Right ventricle myocardium inferior (tissue), 1 donor: Measurements from ENCODE around the gene CLK4. TPM values are rescaled to one million over a fixed set of nuclear protein-coding genes. Genes with fewer than 3 reads are reported as not detected.

Source experiments
- ATAC-seq: fragments of 200-7000 bp; cut with Tn5 transposase; one replicate; pipeline ENCODE4 v1.9.1; 2020; ENCODE audit warnings: mild to moderate bottlenecking, moderate library complexity
- DNase-seq: peaks from one replicate; pipeline ENCODE4 v3.0.0; 2021; ENCODE audit errors: missing footprints
- intact Hi-C: fragments of 100-400 bp; cut with DNase I; formaldehyde crosslinking; loops from one replicate; pipeline ENCODE4 v1.11.0; 2022
- long read RNA-seq: library from polyadenylated mRNA; unstranded; transcript quantifications from one replicate; pipeline ENCODE4 v2.0.0, GENCODE V29; 2021
- total RNA-seq: library from RNA; stranded (reverse); fragmentation: NEBNext Ultra II Directional; extraction: Animal tissue kit (Norgen Biotek cat#: 25700); gene quantifications from one replicate; pipeline ENCODE4 v1.2.1, GENCODE V29; 2021
- donor health status: DM: no; HTN: yes; CAD: no; lungs with severe emphysema.

CLK4 gene
- 20.5 TPM for total RNA-seq
- long read RNA-seq, transcript CLK4-201 (13 exons, 2,568 nt): major isoform, 7 of 9 reads
- long read RNA-seq, partial matches to known transcripts: 0 of 9 reads
- long read RNA-seq, other reads (novel, unspliced or antisense): 1 of 9 reads

DNA sequence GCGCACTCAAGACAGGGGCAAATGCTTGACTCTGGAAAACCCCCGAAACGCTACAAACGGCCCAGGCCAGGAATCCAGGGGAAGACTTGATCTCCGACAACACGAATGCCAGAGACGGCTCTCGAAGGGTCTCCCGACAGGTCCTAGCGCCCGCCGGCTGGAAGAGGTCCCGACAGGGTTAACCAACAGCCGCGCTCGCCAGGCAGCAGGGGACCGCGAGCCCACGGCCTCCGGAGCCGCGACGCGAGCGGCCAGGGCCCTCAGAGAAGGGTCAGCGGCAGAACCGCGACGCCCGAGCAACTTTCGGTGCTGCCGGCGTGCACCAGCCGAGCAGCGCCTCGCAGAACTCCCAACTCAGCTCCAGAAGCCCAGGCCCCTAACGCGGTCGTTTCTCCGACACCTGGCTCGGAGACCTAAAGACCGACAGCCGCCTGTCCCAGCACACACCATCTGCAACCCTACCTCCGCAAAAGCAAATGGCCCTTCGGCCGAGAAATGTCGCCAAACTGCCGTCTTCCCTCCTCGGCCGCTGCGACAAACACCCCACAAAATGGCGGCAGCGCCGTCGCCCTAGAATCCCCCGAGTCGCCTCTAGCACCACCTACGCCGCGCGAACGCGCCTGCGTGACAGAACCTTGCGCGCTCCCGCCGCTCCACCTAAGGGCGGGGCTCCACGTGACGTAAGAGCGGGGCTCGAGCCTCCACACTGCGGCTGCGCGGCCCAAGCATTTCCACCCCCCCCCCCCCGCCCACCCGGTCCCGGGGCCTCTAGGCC, at the start of gene CLK4:
TSS of gene CLK4 (minus strand) at position 567 of the 775 bp plus-strand sequence. CDS start 3,634 bp downstream, outside the sequence.
- peak; percentile 98 for ATAC-seq
- DNase-seq: peak; percentile 99
- intact Hi-C loops: loop anchor here (1.0 to 5.0 kb wide), 2 partner anchors 104 to 231 kb away; partner anchors contain the start of genes ZNF354A and ZNF354B

DNA sequence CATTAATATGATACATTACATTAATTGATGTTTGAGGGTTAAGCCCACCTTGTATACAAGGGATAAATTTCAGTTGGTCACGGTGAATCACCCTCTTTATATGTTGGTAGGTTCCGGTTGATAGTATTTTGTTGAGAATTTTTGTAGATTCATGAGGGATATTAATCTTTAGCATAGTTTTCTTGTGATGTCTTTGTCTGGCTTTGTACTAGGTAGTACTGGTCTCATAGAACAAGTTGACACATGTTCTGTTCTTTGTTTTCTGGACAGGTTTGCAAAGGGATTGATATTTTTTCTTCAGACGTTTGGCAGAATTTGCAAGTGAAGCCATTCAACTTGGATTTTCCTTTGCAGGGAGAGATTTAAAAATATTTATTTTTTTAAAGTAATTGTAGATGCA, 49.1 kb upstream of the CLK4 start:
- ATAC-seq: no peak
- intact Hi-C loops: no loop called here

DNA sequence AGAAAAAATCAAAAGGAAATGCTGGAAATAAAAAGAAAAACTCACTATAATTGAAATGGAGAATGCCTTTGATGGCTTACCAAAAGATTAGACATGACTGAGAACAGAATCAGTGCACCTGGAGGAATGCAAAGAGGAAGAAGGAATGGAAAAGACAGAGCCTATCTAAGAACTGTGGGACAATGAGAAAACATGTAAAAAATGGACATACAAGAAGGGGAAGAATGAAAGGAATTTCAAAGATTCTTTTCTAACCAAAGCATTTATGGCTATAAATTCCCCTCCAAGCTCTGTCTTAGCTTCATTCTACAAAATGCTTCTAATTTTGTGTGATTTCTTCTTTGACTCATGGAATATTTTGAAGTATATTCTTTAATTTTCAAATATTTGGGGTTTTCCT, 47.5 kb upstream of the CLK4 start:
- intact Hi-C loops: no loop called here
- DNase-seq (no peak), ATAC-seq (no peak)

More for the DNA sequence above, 49.1 kb upstream of the CLK4 start:
- DNase-seq: no peak

DNA sequence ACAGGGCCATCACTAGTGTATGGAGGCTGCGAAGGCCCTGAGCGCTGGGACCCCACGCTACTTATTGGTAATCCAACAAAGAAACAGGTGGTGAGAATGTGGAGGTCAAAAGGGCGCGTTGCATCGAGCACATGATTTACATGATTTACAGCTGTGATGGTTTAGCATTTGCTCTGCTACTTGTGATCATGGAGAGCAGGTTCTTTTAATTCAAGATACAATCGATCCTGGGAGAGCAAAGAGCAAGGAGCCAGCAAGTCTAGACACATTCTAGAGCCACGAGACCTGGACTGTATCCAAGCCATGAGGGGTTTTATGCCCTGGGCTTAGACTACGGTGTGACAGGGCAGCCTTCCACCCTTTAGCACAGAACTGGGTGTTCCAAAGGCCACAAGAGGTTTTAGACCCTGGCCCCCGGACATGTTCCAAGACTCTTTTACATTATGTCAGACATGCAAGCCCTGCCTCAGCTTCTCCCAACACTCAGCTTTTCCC, 47.0 kb upstream of the CLK4 start:
- DNase-seq (no peak), ATAC-seq (no peak)
- intact Hi-C loops: no loop called here

DNA sequence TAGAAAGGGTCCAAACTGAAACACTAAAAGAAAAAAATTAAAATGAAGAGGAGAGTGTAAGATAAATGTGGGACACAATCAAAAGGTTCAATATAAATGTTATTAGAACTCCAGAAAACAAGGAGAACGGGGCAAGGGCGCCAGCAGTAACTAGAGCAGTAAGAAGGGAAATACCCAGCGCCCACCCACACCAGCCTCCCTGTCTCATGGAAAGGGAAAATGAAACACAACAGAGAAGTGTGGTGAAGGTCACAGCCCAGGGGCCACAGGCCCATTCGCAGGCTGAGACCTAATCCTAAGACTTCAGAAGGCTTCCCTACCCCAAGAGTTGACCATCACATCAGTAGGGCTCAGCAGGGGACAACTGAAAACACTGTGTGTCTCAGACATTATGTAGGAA, 45.8 kb upstream of the CLK4 start:
- ATAC-seq: no peak
- no peak for DNase-seq
- intact Hi-C loops: no loop called here

DNA sequence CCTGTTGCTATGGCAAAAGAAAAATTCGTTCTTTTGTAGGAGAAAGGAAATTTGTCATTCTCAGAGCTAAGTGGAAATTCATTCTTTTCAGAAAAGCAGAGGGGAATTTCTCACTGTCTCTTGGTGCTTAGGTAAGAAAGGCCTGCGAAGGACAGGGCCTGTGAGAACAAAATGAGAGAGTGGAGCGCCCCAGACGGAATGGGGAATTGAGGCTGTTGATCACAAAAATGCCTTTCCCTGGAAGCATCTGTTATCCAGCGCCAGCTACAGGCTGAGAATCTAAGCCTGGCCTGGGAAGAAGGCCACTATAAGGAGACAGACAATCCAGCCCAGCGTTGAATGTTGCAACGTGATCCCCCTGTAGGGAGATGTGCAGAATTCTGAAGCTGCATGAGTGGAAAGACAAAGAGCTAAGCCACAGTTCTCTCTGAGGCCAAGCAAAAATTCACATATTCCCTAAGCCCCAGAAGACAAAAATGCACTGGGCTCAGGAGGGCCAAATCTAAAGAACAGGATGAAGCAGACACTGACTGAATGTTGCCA, 44.8 kb upstream of the CLK4 start:
- intact Hi-C loops: no loop called here
- ATAC-seq (no peak), DNase-seq (no peak)

DNA sequence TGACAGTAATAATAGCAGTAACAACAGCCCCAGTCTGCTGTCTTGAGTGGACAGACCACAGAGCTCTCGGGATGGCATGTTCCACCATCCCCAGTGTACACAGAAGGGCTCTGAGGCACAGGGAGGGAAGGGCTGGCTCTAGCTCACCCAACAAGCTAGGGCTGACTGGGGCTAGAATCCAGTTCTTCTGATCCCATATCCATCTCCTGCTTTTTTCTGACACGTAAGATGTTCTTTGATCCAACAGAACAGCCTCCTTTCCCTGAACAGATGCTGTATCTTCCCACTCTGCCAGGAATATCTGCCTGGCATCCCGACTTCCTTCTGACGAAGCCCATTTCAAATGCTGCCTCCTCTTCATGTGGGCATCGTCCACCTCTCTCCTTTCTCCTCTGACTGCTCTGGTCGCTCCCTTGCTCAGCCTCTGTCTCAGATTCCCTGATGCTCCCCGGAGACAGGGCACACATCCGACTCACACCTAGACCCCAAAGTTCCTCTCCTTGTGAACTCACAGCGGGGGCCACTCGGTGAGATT, 43.6 kb upstream of the CLK4 start:
- DNase-seq (no peak), ATAC-seq (no peak)
- intact Hi-C loops: no loop called here

DNA sequence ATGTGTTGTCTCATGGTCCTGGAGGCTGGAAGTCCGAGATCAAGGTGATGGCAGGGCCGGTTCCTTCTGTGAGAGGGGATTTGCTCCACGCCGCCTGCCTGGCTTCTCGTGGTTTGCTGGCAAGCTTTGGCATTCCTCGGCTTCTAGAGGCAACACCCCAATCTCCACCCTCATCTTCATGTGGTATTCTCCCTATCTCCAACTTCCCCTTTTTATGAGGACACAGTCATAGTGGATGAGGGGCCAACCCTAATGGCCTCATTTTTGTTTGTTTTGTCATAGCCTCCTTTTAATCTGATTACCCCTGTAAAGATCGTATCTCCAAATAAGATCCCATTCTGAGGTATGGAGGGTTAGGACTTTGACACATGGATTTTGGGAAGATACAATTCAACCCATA, 41.7 kb upstream of the CLK4 start:
- ATAC-seq (no peak), DNase-seq (no peak)
- intact Hi-C loops: no loop called here

DNA sequence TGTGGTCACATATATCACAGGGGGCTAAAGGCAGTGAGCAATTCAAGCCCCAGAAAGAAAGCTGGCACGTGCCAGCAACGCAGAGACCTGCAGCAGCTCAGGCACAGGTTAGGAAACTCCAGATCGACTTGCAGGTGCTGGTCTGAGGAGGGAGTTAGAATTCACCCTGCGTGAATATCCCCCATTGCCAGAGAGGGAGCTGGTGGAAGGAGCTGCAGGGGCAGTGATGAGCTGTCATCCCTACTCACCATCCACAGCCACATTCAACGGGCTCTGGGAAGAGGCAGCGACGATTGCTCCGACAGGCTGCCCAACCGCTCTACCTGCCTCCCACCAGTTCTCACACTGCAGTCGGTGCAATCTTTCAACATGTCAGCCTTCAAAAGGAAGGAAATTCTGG, 40.8 kb upstream of the CLK4 start:
- DNase-seq (no peak), ATAC-seq (no peak)
- intact Hi-C loops: no loop called here

DNA sequence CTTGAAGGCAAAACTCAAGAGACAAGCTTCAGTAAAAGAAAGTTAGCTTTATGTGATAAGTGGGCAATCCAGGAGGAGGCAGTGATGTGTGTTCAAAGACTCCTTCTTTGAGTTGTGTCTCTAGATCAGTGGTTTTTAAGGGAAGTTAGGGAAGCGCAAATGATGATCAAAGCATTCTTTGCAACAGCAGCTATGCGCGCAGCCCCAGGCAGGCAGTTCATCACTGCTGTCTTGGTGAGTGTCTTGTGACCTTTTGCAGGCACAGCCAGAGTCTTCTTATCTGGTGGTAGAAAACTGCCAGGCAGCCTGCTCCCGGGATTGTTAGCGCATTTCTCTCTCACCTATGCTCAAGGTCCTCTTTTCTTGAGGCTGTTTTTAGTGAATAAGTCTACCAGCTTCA, 40.3 kb upstream of the CLK4 start:
- intact Hi-C loops: no loop called here
- ATAC-seq (no peak), DNase-seq (no peak)

DNA sequence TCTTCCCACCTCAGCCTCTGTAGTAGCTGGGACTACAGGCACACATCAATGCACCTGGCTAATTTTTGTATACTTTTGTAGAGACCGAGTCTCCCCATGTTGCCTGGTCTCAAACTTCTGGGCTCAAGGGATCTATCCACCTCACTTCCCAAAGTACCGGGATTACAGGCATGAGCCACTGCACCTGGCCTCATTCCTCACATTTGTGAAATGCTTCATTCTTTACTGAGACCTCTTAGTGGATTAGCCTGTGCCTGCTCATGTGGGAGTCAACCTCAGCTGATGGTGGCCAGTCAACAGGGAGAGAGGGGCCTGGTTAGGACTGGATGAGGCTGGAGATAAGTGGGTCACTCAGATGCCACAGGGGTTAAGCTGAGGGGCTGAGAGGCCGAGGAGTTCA, 37.3 kb upstream of the CLK4 start:
- DNase-seq (no peak), ATAC-seq (no peak)
- intact Hi-C loops: no loop called here

DNA sequence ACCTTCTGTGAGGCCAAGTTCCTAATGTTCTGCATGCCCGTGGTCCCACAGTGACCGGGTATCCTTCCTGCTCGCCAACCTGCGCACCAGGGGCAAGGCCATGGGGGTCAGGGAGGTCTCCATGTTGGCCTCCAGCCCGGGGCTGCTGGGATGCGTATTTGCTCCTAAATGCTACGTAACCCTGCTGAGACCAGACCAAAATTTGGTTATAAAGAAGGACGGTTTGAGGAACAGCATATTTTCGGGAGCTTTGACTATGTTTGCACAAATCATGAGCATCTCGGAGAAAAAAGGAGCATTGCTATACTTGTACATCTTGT, 35.7 kb upstream of the CLK4 start:
- DNase-seq: peak; percentile 72
- no peak for ATAC-seq
- intact Hi-C loops: no loop called here

DNA sequence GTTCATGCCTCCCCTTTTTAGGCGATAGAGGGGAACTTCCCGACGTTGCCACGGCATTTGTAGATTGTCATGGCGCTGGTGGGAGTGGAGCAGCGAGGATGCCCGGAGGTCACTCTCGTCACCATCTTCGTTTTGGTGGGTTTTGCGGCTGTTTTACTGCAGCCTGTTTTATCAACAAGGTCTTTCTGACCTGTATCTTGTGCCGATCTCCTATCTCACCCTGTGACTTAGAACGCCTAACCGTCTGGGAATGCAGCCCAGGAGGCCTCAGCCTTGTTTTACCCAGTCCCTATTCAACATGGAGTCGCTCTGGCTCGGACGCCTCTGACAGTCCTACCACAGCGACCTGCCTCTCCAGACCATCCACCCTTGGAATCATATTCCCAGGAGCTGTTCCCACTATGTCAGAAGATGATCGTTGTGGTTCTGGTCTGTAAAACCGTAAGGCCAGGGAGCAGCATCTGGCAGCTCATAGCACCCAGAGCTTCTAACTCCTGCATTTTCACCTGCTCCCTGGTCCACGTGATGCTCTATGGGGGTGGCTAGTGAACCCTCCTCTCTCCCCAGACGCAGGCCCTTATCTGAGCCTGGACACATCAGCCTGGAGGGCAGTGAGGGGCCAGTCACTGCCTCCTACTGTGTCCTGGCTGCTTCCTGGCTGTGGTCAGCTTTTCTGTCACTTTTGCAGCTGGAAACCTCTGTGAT, 35.1 kb upstream of the CLK4 start:
- ATAC-seq (no peak), DNase-seq (no peak)
- intact Hi-C loops: no loop called here

DNA sequence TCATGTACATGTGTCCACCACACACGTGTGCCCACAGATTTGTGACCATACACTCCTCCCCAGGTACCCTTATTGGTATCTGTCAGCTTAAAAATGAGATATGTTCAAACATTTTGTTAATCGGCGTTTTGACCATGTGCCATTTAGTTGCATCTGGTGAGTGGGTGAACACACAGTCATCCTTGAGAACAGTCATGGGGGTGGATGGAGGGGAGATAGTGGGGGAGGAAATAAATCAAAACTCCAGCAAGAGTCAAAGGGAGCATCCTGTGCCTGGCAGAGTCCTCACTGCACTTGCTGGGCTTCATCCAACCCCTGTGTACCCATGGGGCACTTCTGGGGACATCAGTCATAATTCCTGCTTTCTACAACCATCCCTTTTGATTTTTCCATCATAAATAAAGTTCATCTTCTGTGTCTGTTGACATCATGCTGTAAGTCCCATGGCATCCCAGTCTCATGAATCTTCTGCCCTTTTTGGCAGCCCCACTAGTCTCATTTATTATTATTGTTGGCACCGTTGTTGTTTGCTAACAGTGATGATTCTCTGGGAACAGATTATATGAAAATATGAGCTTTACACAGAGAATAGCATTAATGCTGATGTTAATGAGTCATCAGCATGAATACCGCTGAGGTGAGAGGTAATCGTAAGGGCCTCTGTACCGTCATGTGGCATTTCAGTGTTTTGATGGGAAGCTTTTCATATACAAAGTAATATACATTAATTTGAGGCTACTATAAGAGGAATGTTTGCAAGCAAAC, 24.4 kb upstream of the CLK4 start:
- DNase-seq (no peak), ATAC-seq (no peak)
- intact Hi-C loops: no loop called here

DNA sequence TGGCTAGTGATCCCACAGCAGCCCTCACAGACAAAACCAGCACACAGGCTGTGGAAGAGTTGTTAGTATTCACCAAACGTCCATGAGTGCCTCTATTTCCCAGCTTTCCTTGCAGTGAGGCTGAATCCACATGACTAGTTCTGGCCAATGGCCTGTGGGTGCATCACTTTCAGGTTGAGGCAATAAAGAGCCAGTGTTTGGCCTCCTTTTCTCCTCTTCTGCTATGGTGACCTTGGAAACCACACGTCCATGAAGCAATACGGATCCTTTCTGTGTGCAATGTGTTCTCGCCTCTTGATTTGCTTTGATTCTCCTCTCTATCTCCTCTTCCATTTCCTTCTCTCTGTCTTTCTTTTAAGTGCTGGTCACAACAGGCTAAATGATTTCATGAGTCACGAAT, 23.4 kb upstream of the CLK4 start:
- no peak for DNase-seq
- intact Hi-C loops: no loop called here
- ATAC-seq: no peak

DNA sequence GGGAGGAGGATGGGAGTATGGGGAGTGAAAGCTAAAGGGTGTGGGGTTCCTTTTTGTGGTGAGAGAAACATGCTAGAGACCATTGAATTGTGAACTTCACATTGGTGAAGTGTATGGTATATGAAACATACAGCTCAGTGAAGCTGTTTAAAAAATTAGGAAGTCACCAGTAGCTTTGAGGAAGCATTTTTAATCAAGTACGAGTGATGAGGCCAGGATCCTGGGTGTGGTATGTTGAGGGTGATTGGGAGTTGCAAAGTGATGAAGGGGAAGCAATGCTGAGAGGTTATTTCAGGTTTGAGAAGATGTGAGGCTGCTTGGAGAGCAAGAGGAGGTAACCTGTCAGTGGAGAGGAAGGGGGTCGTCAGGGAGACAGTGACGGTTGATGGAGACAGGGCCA, 22.7 kb upstream of the CLK4 start:
- ATAC-seq: no peak
- DNase-seq: no peak
- intact Hi-C loops: no loop called here

DNA sequence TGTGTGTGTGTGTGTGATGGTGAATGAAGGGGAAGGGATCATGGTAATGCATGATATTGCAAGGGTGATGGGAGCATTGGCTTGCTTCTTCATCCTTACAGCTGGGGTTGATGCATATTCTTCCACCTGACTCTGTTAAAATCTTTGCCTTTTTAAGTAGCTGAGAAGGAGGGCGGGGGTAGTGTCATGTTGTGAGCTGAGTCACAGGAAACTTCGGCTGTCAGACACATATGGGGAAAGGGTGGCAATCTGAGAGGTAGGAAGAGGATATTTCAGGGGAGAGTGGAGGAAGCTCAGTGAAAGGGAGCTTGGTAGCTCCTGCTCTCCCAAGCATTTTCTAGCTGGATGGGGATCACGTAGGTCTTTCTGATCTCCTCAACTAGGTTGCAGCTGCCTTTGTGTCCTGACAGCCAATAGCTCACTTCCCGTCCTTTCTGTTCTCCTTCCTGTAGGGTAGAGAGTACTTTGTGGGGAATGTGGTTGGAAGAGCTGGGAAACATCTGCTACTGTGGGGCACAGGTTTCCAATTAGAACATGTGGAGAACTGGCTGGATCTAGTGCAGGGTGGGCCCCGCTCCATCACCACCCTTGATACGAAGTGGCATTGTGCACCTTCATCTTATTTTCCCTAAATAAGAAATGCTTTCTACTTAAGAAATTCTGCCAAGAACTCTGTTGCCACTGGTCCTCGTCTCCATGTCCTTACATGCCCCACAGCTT, 18.1 kb upstream of the CLK4 start:
- ATAC-seq (no peak), DNase-seq (no peak)
- intact Hi-C loops: no loop called here

DNA sequence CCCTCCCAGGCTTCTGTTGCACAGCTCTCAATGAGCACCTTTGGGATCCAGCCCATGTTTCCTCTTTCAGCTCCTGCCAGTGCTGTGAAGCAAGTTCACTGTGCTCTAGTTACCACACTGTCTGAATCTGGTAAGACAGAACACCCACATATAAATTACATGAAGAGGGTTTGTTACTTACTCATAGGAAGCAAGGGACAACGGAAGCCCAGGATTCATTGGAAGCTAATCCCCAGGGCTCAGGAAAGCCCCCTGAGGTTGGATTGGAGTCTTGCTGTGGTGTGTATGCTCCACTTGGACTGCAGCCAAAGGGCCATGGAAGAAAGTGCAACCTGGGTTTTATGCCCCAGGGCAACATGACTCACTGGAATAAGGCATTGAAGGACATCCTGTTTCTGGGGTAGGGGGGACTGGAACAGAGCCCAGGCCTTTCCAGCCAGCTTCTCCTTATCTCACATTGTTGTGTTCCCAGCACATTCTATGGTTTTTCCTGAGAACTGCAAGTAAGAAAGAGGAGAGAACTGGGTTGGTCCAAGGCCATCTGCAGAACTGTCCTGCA, 15.6 kb upstream of the CLK4 start:
- DNase-seq (no peak), ATAC-seq (no peak)
- intact Hi-C loops: no loop called here
